ENCODE results near the gene MPC1L. TPM values are rescaled to one million over a fixed set of nuclear protein-coding genes. Genes with fewer than 3 reads are reported as not detected.
"Not testable (repeated sequence)": the region's sequence is repeated elsewhere in the genome, so short reads cannot be mapped to it uniquely, and the experiment has no call there.

The MPC1L gene
- total and polyA plus RNA-seq, 12 donors: not detected

DNA sequence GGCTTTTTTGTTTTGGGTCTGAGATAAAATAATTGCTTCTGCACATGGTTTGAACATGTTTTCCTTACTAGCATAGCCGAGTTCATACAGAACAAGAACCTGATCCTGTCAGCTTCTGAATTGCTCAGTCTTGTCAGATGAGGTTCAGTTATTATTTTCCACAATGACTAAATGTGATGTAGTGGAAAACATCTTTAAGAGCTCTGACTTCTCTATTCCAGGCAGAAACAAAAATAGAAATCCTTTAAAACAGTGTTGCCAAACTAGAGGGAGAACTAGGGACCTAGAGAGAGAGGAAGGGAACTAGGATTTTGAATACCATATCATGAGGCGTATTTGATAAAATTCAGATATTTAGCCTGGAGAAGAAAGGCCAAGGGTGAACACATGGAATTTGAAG lies 40.4 kb upstream of the MPC1L start:
- peaks cover 4 to 34% (median 12%) of the 10 kb centered on the region in 9 donors for H3K4me1 ChIP-seq
- intact Hi-C loops (cut with DNase I): no loop called here
- no peak for ATAC-seq
- no peak overlapping the region for H3K27ac ChIP-seq
- TF ChIP-seq, protein P1, sequence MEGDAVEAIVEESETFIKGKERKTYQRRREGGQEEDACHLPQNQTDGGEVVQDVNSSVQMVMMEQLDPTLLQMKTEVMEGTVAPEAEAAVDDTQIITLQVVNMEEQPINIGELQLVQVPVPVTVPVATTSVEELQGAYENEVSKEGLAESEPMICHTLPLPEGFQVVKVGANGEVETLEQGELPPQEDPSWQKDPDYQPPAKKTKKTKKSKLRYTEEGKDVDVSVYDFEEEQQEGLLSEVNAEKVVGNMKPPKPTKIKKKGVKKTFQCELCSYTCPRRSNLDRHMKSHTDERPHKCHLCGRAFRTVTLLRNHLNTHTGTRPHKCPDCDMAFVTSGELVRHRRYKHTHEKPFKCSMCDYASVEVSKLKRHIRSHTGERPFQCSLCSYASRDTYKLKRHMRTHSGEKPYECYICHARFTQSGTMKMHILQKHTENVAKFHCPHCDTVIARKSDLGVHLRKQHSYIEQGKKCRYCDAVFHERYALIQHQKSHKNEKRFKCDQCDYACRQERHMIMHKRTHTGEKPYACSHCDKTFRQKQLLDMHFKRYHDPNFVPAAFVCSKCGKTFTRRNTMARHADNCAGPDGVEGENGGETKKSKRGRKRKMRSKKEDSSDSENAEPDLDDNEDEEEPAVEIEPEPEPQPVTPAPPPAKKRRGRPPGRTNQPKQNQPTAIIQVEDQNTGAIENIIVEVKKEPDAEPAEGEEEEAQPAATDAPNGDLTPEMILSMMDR (IDR thresholded peaks at IDR 0.05): no peak
- no peak overlapping the region for H3K4me3 ChIP-seq
- no peaks in the 10 kb centered on the region for H3K9me3 ChIP-seq
- DNase-seq: no peak
- WGBS, 2 donors: 75 to 83% methylated on average over 2 of the region's 2 CpGs
- no peaks in the 10 kb centered on the region for H3K36me3 ChIP-seq
- peaks cover 0 to 89% (median 0%) of the 10 kb centered on the region in 7 donors for H3K27me3 ChIP-seq

DNA sequence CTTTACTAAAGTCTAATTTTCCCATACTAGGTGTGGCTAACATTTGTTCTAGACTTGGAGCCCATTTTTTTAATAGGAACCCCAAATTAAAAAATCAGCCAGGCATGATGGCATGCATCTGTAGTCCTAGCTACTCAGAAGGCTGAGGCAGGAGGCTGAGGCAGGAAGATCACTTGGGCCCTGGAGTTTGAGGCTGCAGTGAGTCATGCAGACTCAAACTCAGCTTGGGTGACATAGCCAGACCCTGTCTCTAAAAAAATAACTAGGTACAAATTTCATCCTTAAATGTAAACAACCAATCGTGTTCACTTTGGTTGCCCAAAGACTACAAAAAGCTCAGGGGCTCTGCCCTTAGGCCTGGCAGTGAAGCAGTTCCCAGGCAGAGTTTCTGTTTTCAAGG lies 35.6 kb upstream of the MPC1L start:
- intact Hi-C loops (cut with DNase I); ATAC-seq; H3K9me3 ChIP-seq; H3K27ac ChIP-seq; DNase-seq; H3K4me3 ChIP-seq: not testable (repeated sequence)
- H3K27me3 ChIP-seq: peaks cover 0 to 79% (median 0%) of the 10 kb centered on the region in 7 donors
- peaks cover 0 to 15% (median 0%) of the 10 kb centered on the region in 9 donors for H3K4me1 ChIP-seq
- 72 to 77% methylated on average over 1 of the region's 1 CpG for WGBS, 2 donors
- H3K36me3 ChIP-seq: peaks cover 0 to 39% (median 0%) of the 10 kb centered on the region in 9 donors

DNA sequence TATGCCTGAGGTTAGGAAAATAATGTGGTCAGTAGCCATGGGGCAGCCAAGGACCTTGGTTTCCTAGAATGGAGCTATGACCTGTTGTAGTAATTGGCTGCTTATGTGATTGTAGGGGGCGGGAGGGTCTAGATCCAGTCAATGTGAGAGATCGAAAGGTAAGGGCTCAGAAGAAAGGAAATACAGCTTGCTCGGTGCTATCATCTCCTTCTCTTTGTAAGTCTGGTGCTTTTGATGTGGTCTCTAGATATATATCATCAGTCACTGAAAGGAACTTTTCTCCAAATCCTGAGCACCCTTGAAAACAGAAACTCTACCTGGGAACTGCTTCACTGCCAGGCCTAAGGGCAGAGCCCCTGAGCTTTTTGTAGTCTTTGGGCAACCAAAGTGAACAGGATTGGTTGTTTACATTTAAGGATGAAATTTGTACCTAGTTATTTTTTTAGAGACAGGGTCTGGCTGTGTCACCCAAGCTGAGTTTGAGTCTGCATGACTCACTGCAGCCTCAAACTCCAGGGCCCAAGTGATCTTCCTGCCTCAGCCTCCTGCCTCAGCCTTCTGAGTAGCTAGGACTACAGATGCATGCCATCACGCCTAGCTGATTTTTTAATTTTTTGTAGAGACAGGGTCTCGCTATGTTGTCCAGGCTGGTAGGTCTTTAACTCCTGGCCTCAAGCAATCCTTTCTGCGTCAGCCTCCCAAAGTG lies 33.5 kb upstream of the MPC1L start:
- intact Hi-C loops (cut with DNase I); H3K9me3 ChIP-seq; H3K4me1 ChIP-seq; H3K27ac ChIP-seq; H3K4me3 ChIP-seq; ATAC-seq; DNase-seq: not testable (repeated sequence)
- WGBS, 2 donors: 95 to 96% methylated on average over 6 of the region's 6 CpGs
- Histone ChIP-seq H3K27me3 (peaks cover 0 to 80% (median 0%) of the 10 kb centered on the region in 7 donors), H3K36me3 (peaks cover 0 to 60% (median 0%) of the 10 kb centered on the region in 9 donors)

DNA sequence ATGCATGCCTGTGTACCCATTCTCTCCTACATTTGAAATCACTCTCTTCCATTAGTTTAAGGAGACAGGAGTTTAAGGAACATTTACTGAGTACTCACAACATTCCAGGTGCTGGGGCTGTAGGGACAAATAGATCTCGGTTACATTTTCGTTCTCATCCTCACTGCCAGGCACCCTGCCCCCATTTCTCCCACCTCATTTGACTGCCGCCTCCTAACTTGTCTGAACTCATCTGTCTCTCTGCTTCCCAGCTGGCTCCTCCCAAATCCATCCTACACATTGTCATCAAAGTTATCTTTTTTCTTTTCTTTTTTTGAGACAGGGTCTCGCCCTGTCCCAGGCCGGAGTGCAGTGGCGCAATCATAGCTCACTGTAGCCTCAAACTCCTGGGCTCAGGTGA lies 19.8 kb upstream of the MPC1L start:
- intact Hi-C loops (cut with DNase I): no loop called here
- TF ChIP-seq, protein P1 (IDR thresholded peaks at IDR 0.05): no peak
- ATAC-seq: no peak
- no peak overlapping the region for H3K4me3 ChIP-seq
- H3K27ac ChIP-seq: no peak overlapping the region
- peaks cover 0 to 86% (median 0%) of the 10 kb centered on the region in 7 donors for H3K27me3 ChIP-seq
- 93 to 98% methylated on average over 6 of the region's 6 CpGs for WGBS, 2 donors
- DNase-seq: no peak
- H3K4me1 ChIP-seq: no peaks in the 10 kb centered on the region
- H3K9me3 ChIP-seq: no peaks in the 10 kb centered on the region
- peaks cover 0 to 76% (median 11%) of the 10 kb centered on the region in 9 donors for H3K36me3 ChIP-seq

DNA sequence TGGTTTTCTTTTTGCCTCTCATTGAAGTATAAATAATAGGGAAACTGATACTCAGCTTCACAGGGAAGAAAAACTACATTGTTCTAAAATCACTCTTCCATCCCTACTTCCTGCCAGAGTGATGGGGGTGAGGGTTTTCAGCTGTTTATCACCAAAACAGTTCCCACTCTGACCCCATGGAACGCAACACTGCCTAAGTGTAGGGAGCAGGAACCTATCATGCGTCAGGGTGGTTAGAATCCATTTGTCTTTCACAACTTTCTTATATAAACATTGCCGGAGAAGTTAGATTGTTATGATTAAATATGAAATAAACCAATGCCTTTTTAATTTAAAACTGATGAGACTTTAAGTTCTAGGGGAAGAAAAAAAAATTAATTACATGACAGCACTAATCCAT lies 15.8 kb upstream of the MPC1L start:
- no peaks in the 10 kb centered on the region for H3K4me1 ChIP-seq
- no peak overlapping the region for H3K4me3 ChIP-seq
- no peak overlapping the region for H3K27ac ChIP-seq
- DNase-seq (no peak), ATAC-seq (no peak)
- TF ChIP-seq, protein P1 (IDR thresholded peaks at IDR 0.05): no peak
- 80 to 88% methylated on average over 3 of the region's 3 CpGs for WGBS, 2 donors
- intact Hi-C loops (cut with DNase I): no loop called here
- no peaks in the 10 kb centered on the region for H3K9me3 ChIP-seq
- peaks cover 0 to 73% (median 0%) of the 10 kb centered on the region in 7 donors for H3K27me3 ChIP-seq
- peaks cover 0 to 37% (median 0%) of the 10 kb centered on the region in 9 donors for H3K36me3 ChIP-seq
